HL-60 (cell line): ENCODE results near the gene ODAPH.

ENCODE experiments used
- GABPA ChIP-seq: IDR thresholded peaks from 2 replicates; pipeline ENCODE4 v1.6.1; 2012; ENCODE audit warnings: low read depth
- TF ChIP-seq, protein P1 (sequence below): IDR thresholded peaks from one replicate; pipeline ENCODE4 v1.5.1; 2011; ENCODE audit warnings: low read length, control low read depth, inconsistent platforms; ENCODE audit not compliant: insufficient read depth
- TF ChIP-seq, protein P2 (sequence below): IDR thresholded peaks from 2 replicates; pipeline ENCODE4 v1.6.1; 2012; ENCODE audit warnings: low read depth; ENCODE audit not compliant: insufficient replicate concordance

DNA sequence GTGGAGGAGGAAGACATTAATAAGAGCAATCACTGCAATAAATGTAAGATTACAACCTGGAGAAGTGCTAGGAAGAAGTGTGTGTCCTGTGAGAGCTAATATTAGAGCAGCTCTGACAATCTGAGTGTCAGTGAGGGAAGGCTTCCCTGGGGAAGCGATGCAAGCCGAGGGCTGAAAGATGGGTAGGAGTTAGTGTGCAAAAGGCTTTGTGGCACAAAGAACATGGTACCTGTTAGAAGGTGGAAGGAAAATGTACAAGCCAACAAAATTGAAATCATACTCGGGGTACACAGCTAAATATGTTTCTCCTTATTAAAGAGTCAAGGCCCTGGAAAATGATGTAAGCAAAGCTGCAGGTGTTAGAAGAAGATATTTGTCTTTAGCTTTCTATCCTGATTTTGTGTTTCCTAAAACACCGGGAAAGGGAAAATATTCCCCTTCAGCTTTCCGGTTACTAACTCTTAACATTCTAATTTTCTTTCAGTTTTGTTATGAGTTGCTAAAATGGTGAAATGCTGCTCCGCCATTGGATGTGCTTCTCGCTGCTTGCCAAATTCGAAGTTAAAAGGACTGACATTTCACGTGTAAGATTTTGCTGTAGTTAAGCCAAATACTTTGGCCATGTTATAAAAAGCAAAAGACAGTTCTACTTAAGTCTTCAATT is 40.8 kb upstream of the ODAPH start:
- TF ChIP-seq, protein P1, sequence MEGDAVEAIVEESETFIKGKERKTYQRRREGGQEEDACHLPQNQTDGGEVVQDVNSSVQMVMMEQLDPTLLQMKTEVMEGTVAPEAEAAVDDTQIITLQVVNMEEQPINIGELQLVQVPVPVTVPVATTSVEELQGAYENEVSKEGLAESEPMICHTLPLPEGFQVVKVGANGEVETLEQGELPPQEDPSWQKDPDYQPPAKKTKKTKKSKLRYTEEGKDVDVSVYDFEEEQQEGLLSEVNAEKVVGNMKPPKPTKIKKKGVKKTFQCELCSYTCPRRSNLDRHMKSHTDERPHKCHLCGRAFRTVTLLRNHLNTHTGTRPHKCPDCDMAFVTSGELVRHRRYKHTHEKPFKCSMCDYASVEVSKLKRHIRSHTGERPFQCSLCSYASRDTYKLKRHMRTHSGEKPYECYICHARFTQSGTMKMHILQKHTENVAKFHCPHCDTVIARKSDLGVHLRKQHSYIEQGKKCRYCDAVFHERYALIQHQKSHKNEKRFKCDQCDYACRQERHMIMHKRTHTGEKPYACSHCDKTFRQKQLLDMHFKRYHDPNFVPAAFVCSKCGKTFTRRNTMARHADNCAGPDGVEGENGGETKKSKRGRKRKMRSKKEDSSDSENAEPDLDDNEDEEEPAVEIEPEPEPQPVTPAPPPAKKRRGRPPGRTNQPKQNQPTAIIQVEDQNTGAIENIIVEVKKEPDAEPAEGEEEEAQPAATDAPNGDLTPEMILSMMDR: no peak
- TF ChIP-seq, protein P2, sequence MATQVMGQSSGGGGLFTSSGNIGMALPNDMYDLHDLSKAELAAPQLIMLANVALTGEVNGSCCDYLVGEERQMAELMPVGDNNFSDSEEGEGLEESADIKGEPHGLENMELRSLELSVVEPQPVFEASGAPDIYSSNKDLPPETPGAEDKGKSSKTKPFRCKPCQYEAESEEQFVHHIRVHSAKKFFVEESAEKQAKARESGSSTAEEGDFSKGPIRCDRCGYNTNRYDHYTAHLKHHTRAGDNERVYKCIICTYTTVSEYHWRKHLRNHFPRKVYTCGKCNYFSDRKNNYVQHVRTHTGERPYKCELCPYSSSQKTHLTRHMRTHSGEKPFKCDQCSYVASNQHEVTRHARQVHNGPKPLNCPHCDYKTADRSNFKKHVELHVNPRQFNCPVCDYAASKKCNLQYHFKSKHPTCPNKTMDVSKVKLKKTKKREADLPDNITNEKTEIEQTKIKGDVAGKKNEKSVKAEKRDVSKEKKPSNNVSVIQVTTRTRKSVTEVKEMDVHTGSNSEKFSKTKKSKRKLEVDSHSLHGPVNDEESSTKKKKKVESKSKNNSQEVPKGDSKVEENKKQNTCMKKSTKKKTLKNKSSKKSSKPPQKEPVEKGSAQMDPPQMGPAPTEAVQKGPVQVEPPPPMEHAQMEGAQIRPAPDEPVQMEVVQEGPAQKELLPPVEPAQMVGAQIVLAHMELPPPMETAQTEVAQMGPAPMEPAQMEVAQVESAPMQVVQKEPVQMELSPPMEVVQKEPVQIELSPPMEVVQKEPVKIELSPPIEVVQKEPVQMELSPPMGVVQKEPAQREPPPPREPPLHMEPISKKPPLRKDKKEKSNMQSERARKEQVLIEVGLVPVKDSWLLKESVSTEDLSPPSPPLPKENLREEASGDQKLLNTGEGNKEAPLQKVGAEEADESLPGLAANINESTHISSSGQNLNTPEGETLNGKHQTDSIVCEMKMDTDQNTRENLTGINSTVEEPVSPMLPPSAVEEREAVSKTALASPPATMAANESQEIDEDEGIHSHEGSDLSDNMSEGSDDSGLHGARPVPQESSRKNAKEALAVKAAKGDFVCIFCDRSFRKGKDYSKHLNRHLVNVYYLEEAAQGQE: no peak
- TF ChIP-seq GABPA: no peak
